Muscle layer of duodenum (tissue), 2 donors: ENCODE data around the gene GAL.

Experiments used
- H3K27ac ChIP-seq: one replicate; pipeline ENCODE4 v1.7.0; 2013; ENCODE audit warnings: mild to moderate bottlenecking, low read length
- H3K27me3 ChIP-seq: one replicate; pipeline ENCODE4 v1.7.0; 2013; ENCODE audit warnings: low read depth, mild to moderate bottlenecking, control low read depth, low read length
- H3K36me3 ChIP-seq, 2 donors: one replicate each; pipeline ENCODE4 v1.7.0; 2013; ENCODE audit warnings: low read length in 2 of 2, control low read depth in 1 of 2, mild to moderate bottlenecking in 1 of 2; ENCODE audit not compliant: insufficient read depth in 2 of 2, control insufficient read depth in 1 of 2
- H3K4me1 ChIP-seq, 2 donors: one replicate each; pipeline ENCODE4 v1.7.0; 2013; ENCODE audit warnings: low read length in 2 of 2, mild to moderate bottlenecking in 2 of 2, control low read depth in 1 of 2, moderate library complexity in 1 of 2; ENCODE audit not compliant: insufficient read depth in 2 of 2, control insufficient read depth in 1 of 2
- H3K4me3 ChIP-seq, 2 donors: one replicate each; pipeline ENCODE4 v1.7.0; 2013; ENCODE audit warnings: low read length in 2 of 2, low read depth in 1 of 2, mild to moderate bottlenecking in 1 of 2
- H3K9me3 ChIP-seq, 2 donors: one replicate each; pipeline ENCODE4 v1.7.0; 2013; ENCODE audit warnings: low read length in 2 of 2, control low read depth in 1 of 2, mild to moderate bottlenecking in 1 of 2; ENCODE audit not compliant: control insufficient read depth in 1 of 2
- donor health status: healthy.

Gene GAL

DNA sequence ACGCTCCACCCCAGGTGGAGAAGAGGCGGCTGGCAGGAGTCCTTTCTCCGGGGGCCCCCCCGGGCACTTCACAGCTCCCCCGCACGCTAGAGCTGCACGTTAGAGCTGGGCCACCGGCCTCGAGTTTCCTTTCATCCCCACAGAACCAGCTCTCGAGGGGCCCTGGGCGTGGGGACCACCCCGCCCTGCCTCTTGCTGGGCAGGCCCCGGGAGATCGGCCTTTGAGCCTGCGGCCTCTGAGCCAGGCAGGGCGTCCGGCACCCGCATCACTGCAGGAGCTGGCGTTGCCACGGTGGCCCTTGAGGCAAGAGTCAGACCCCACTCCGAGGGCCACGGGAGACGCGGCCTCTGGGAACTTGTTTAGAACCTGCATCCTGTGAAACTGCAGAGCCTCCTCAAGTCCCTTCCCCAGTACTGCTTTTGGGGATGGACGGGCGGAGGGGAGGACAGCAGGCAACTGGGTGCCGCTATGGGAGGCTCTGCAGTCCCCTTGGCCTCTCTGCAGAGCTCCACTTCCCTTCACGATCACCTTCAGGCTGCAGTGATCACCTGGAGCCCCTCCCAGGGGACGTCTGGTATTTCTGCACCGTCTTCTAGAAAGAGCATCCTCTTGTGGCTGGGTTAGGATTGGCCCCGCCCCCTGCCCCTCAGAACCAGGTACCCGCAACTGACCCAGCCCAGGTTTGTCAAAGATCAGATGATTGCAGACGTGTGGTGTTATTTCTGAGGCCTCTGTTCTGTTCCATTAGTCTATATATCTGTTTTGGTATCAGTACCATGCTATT lies 13.9 kb upstream of the GAL start:
- H3K4me3 ChIP-seq = no peak overlapping the region
- no peaks in the 10 kb centered on the region for H3K4me1 ChIP-seq
- H3K27me3 ChIP-seq = no peaks in the 10 kb centered on the region
- H3K27ac ChIP-seq = no peak overlapping the region
- peaks cover 3 to 5% of the 10 kb centered on the region in 2 donors for H3K9me3 ChIP-seq
- no peaks in the 10 kb centered on the region for H3K36me3 ChIP-seq

DNA sequence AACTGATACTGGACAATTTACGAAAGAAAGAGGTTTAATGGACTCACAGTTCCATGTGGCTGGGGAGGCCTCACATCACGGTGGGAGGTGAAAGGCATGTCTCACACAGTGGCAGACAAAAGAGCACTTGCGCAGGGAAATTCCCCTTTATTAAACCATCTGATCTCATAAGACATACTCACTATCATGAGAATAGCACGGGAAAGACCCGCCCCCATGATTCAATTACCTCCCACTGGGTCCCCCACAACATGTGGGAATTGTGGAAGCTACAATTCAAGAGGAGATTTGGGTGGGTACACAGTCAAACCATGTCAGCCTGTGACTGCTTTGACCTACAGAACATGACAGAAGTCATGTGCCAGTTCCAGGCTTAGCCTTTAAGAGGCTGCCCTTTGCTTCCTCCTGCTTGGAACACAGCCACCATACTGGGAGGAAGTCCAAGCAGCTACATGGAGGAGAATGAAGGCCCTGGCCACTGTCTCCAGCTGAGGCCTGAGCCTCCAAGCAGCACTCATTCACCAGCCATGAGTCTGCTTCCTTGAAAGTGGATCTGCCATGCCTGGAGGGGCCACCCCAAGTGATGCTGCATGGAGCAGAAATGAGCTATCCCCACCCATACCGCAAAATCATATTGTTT lies 10.9 kb upstream of the GAL start:
- no peaks in the 10 kb centered on the region for H3K27me3 ChIP-seq
- H3K36me3 ChIP-seq = no peaks in the 10 kb centered on the region
- H3K4me3 ChIP-seq = no peak overlapping the region
- no peaks in the 10 kb centered on the region for H3K4me1 ChIP-seq
- no peak overlapping the region for H3K27ac ChIP-seq
- peaks cover 3 to 5% of the 10 kb centered on the region in 2 donors for H3K9me3 ChIP-seq

DNA sequence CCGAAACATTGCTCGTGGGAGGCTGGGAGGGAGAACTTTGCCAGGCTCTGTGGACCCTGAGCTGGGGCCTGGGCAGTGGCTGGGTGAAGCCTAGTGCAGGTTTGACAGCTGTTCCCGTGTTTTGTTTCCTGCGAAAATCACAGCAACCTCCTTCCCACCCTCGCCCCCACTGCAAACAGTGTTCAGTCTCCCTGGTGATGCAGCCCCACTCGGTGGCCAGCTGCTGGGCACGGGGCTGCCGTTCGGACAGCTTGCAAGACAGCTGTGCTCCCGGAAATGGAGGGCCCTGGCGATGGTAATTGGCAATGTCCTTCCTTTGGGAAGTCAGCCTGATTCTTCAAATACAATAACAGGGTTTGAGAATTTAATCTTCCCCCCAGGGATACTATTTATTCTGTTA lies 10.4 kb upstream of the GAL start:
- H3K4me3 ChIP-seq = no peak overlapping the region
- peaks cover 3 to 5% of the 10 kb centered on the region in 2 donors for H3K9me3 ChIP-seq
- no peaks in the 10 kb centered on the region for H3K36me3 ChIP-seq
- H3K27ac ChIP-seq = no peak overlapping the region
- no peaks in the 10 kb centered on the region for H3K4me1 ChIP-seq
- no peaks in the 10 kb centered on the region for H3K27me3 ChIP-seq

DNA sequence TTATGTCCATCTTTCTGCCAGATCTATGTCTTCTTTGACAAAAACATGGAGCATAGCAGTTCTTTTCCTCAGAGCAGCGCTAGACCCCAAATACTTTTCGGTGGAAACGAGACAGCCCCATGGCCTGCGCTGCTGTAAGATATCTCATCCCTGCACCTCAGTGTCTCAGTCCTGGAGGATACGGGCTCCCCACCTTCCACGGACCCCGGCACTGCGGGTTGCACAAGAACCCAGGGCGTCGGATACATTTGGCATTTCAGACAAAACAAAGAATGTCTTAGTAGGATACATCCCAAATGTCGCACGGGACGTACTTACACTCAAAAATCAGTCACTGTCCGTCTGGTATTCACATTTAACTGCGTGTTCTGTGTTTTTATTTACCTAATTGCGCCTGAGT lies 9.9 kb upstream of the GAL start:
- H3K4me3 ChIP-seq = no peak overlapping the region
- H3K36me3 ChIP-seq = no peaks in the 10 kb centered on the region
- H3K9me3 ChIP-seq = peaks cover 3 to 5% of the 10 kb centered on the region in 2 donors
- no peak overlapping the region for H3K27ac ChIP-seq
- H3K4me1 ChIP-seq = no peaks in the 10 kb centered on the region
- no peaks in the 10 kb centered on the region for H3K27me3 ChIP-seq

DNA sequence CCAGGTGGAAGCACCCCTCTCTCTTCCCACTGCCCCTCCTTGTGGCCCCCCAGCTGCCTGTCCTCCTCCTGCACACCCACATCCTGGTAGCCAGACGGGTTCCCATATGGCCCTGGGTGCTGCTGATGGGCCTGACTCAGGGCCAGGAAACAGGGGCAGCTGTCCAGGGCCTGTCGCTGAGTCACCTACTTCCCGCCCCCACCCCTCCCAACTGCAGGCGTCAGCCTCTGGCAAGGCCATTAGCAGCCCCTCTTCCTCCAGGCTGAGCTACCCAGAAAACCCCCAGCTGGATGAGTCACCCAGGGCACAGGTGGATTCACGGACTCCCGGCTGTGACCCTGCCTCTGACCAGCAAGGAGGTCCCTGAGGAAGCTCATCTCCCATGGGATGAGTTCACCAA lies 6.9 kb upstream of the GAL start:
- Histone ChIP-seq H3K27ac (no peak overlapping the region), H3K9me3 (peaks cover 3 to 5% of the 10 kb centered on the region in 2 donors), H3K4me3 (no peak overlapping the region), H3K36me3 (no peaks in the 10 kb centered on the region), H3K4me1 (no peaks in the 10 kb centered on the region), H3K27me3 (no peaks in the 10 kb centered on the region)

DNA sequence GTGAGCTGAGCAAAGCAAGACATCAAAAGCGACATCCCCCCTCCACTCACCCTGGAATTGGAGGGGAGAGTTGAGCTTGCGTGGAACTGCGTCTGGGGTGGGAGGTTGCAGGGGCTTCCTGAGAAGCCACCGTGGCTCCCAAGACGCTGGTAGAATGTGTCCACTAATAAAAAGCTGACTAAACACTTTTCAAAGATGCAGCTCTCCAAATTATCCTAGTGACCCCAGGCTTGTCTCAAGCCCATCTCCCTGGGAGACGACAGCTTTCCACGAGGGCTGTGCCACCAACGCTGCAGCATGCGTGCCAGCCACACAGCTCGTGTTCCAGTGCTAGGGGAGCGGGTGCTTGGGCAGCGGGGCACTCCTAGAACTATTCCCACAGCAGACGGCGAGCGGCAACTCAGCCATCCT lies 6.3 kb upstream of the GAL start:
- Histone ChIP-seq H3K4me3 (no peak overlapping the region), H3K27me3 (peaks cover under 1% of the 10 kb centered on the region), H3K27ac (no peak overlapping the region), H3K4me1 (no peaks in the 10 kb centered on the region), H3K36me3 (no peaks in the 10 kb centered on the region), H3K9me3 (peaks cover 3 to 5% of the 10 kb centered on the region in 2 donors)

DNA sequence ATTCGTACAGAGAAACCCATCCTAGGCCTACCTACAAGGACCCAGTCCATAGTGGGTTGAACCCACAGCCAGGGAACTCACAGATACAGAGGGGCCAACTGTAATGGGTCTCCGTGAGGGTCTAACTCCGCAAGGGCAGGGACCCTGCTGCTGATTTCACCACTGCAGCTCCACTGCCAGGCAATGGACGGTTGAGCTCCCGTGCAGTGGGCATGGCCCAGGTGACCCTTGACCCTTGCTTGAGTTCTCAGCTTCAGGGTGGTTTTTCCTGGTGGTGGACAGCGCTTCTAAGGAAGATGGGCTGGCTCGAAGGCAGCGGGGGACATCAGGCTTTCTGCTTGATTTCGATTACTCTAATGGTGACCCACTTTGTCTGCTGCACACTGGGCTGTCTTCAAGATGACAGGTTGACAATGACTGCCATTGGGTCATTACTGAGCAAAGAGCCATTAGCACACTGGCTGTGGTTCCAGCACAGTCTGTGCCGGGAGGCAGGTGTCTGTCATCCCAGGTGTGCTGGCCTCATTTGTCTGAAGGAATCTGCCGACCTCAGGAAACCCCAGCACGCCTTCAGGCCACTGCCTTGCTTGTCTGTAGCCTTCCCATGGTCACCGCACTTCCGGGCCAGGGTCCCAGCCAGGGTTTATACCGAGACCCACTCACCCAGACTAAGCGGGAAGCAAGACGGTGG lies 3.7 kb upstream of the GAL start:
- H3K27me3 ChIP-seq = peaks cover 16% of the 10 kb centered on the region
- H3K27ac ChIP-seq = no peak overlapping the region
- no peaks in the 10 kb centered on the region for H3K36me3 ChIP-seq
- no peak overlapping the region for H3K4me3 ChIP-seq
- H3K4me1 ChIP-seq = peaks cover 0 to 13% of the 10 kb centered on the region in 2 donors
- no peaks in the 10 kb centered on the region for H3K9me3 ChIP-seq

DNA sequence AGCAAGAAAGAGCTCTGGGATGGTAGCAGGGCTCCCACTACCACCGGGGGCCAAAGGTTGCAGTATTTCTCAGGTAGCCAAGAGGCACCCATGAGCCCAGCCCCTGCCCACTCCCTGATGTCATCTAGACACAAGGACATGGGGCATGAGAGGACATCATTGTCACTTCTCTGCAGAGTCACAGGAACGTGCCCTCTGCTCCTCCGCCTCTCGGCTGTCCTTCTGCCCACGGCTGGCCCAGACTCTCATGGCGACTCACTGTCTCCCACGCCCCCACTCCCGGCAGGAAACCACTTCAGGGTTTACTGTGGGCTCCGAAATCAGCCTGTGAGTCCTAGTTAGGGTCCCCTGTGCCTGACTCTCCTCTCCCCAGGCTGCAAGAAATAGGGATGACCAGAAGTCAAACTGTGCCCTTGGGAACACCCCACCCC lies 1.8 kb upstream of the GAL start:
- Histone ChIP-seq H3K27me3 (peaks cover 21% of the 10 kb centered on the region), H3K9me3 (no peaks in the 10 kb centered on the region), H3K36me3 (no peaks in the 10 kb centered on the region), H3K4me3 (no peak overlapping the region), H3K4me1 (peaks cover 0 to 13% of the 10 kb centered on the region in 2 donors), H3K27ac (no peak overlapping the region)

DNA sequence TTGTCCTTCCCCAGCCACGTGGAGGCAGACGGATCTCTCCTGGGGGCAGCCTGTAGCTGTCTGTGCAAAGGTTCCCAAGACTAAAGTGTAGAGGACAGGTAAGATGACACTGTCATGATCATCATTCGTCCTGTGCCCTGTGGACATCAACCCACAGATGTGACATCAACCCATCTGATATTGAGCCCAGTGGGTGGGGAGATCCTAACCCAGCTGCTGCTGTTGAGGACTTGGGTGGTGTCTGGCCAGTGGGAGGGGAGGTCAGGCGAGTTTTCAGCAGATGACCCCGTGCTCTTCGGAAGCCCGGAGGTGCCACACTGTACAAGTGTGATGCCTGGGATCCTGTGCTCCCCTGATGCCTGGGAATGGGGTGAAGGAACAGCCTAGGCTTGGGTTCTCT lies 1.2 kb upstream of the GAL start:
- Histone ChIP-seq H3K4me3 (no peak overlapping the region), H3K27me3 (peaks cover 21% of the 10 kb centered on the region), H3K4me1 (peaks cover 0 to 13% of the 10 kb centered on the region in 2 donors), H3K36me3 (no peaks in the 10 kb centered on the region), H3K27ac (no peak overlapping the region), H3K9me3 (no peaks in the 10 kb centered on the region)

DNA sequence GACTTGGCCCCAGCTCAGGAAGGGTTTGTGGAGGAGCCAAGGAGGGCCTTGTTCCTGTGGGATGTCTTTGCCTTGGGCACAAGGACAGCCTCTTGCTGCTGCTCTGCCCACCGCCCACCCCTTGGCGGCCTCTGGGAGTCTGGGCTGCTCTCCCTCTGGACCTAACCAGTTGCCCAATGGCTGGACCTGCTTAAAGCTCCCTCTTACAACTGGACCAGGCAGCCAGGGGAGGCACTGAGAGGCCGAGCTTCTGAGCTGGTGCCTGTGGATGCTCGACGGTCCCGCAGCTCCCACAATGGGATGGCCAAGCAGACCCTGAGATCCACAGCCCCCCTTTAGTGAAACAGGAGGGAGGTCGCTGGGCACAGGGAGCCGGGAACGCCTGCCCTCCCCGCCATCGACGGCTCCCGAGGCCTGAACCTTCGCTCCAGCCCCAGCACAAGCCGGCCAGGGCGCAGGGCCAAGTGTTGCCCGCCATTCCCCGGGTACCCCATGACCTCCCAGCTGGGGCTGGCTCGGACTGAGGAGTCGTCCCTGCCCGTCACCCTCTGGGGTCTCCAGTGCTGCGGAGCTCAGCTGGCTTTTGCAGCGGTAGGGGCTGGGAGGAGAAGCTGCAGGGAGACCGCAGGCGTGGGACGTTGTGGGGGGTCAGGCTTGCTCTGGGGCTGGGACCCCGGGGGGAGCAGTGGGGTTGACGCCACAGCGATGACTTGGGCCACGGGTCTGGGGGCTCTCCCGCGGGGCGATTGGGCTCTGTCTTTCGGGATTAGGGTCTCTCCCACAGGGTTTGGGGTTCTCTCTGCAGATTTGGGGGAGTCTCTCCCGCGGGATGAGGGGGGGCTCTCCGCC lies 584 bp upstream of the GAL start:
- Histone ChIP-seq H3K36me3 (no peaks in the 10 kb centered on the region), H3K9me3 (no peaks in the 10 kb centered on the region), H3K27ac (no peak overlapping the region), H3K4me1 (peaks cover 0 to 13% of the 10 kb centered on the region in 2 donors), H3K4me3 (peak overlapping the region in 1 of 2 donors; percentile 26), H3K27me3 (peaks cover 21% of the 10 kb centered on the region)
